GM18951 (cell line): ENCODE data around the gene C2orf49.

Source experiments
- POLR2A ChIP-seq: IDR thresholded peaks from 4 replicates; pipeline ENCODE4 v1.6.1; 2011; ENCODE audit warnings: mild to moderate bottlenecking; ENCODE audit not compliant: insufficient read length, insufficient read depth; ENCODE audit errors: extremely low read depth
- in situ Hi-C: fragments of 300-500 bp; cut with MboI; formaldehyde crosslinking; loops from one replicate; pipeline ENCODE4 v1.12.0; 2022; ENCODE audit warnings: low sequenced_read_pairs, mixed read lengths, inconsistent platforms; ENCODE audit not compliant: unreplicated experiment

Gene C2orf49

GRCh38 chr2:105391763-105392662 lies 54.7 kb downstream of the C2orf49 start:
- no peak for TF ChIP-seq POLR2A
- in situ Hi-C loops, result no loop called here

- in situ Hi-C loops, result no loop called here
- no peak for TF ChIP-seq POLR2A
Observed at GRCh38 chr2:105393373-105394055, 56.2 kb downstream of the C2orf49 start.

- in situ Hi-C loops, result no loop called here
- TF ChIP-seq POLR2A, result no peak
Observed at GRCh38 chr2:105394951-105395611, 57.7 kb downstream of the C2orf49 start.

- TF ChIP-seq POLR2A, result no peak
- in situ Hi-C loops, result no loop called here
Observed at GRCh38 chr2:105395691-105396090, 58.4 kb downstream of the C2orf49 start.

GRCh38 chr2:105396254-105397024 lies 59.1 kb downstream of the C2orf49 start:
- no peak for TF ChIP-seq POLR2A
- in situ Hi-C loops, result no loop called here

- in situ Hi-C loops, result no loop called here
- no peak for TF ChIP-seq POLR2A
Observed at GRCh38 chr2:105397025-105397722, 59.8 kb downstream of the C2orf49 start.

GRCh38 chr2:105397953-105398335 lies 60.6 kb downstream of the C2orf49 start:
- in situ Hi-C loops, result no loop called here
- TF ChIP-seq POLR2A, result no peak

GRCh38 chr2:105398336-105399206 lies 61.2 kb downstream of the C2orf49 start, which contains the start of gene FHL2:
FHL2 (minus strand) TSS chr2:105399051; CDS start chr2:105386516, 12,535 bp downstream.
- TF ChIP-seq POLR2A, result peak; percentile 43
- in situ Hi-C loops, result no loop called here
